IPS-11a (cell line): ENCODE measurements around the gene HDAC7.

Source experiments
- H3K4me3 ChIP-seq: one replicate; pipeline ENCODE4 v1.5.1; 2013; ENCODE audit warnings: low read depth, low read length, control low read depth

The HDAC7 gene

GRCh38 chr12:47819896-47820630, at the start of gene HDAC7:
TSS of gene HDAC7 (minus strand) at chr12:47819903. CDS start at chr12:47819785, 118 bp downstream.
- H3K4me3 ChIP-seq, result peak within 1 kb of the TSS; percentile 61

- no peak overlapping the region for H3K4me3 ChIP-seq
Observed at GRCh38 chr12:47868552-47869031, 48.9 kb upstream of the HDAC7 start.

- no peak overlapping the region for H3K4me3 ChIP-seq
Observed at GRCh38 chr12:47868041-47868440, 48.3 kb upstream of the HDAC7 start.

- H3K4me3 ChIP-seq, result no peak overlapping the region
Observed at GRCh38 chr12:47867495-47867941, 47.8 kb upstream of the HDAC7 start.

GRCh38 chr12:47864646-47865235, 45.0 kb upstream of the HDAC7 start:
- no peak overlapping the region for H3K4me3 ChIP-seq

GRCh38 chr12:47863985-47864384, 44.3 kb upstream of the HDAC7 start:
- no peak overlapping the region for H3K4me3 ChIP-seq

- H3K4me3 ChIP-seq, result no peak overlapping the region
Observed at GRCh38 chr12:47863467-47863866, 43.8 kb upstream of the HDAC7 start.

- no peak overlapping the region for H3K4me3 ChIP-seq
Observed at GRCh38 chr12:47862881-47863280, 43.2 kb upstream of the HDAC7 start.

GRCh38 chr12:47862167-47862750, 42.6 kb upstream of the HDAC7 start:
- no peak overlapping the region for H3K4me3 ChIP-seq

GRCh38 chr12:47860873-47861272, 41.2 kb upstream of the HDAC7 start:
- no peak overlapping the region for H3K4me3 ChIP-seq

- H3K4me3 ChIP-seq, result no peak overlapping the region
Observed at GRCh38 chr12:47860279-47860841, 40.7 kb upstream of the HDAC7 start.

GRCh38 chr12:47858511-47859266, 39.0 kb upstream of the HDAC7 start:
- no peak overlapping the region for H3K4me3 ChIP-seq

- H3K4me3 ChIP-seq, result no peak overlapping the region
Observed at GRCh38 chr12:47856721-47857575, 37.2 kb upstream of the HDAC7 start.

- H3K4me3 ChIP-seq, result no peak overlapping the region
Observed at GRCh38 chr12:47856094-47856493, 36.4 kb upstream of the HDAC7 start.

- H3K4me3 ChIP-seq, result no peak overlapping the region
Observed at GRCh38 chr12:47855502-47855901, 35.8 kb upstream of the HDAC7 start.

- H3K4me3 ChIP-seq, result no peak overlapping the region
Observed at GRCh38 chr12:47854531-47854930, 34.8 kb upstream of the HDAC7 start.

GRCh38 chr12:47852096-47852571, 32.4 kb upstream of the HDAC7 start:
- H3K4me3 ChIP-seq, result no peak overlapping the region

GRCh38 chr12:47851303-47851952, 31.7 kb upstream of the HDAC7 start:
- no peak overlapping the region for H3K4me3 ChIP-seq
